Thyroid gland (tissue), 4 donors: ENCODE results near the gene OR52W1.

Experiments used
- CTCF ChIP-seq, 6 experiments: fragments of 200-600 bp in 3 of 6; fragments of 450-650 bp in 3 of 6; sonication (generic) in 3 of 6; IDR thresholded peaks; one replicate each; pipeline ENCODE4 v1.5.1; 2016 to 2019; ENCODE audit warnings: antibody characterized with exemption in 6 of 6, mild to moderate bottlenecking in 2 of 6, inconsistent platforms in 1 of 6, moderate library complexity in 1 of 6
- POLR2A ChIP-seq, 2 donors: fragments of 450-650 bp; IDR thresholded peaks; one replicate each; pipeline ENCODE4 v1.6.1; 2017; ENCODE audit warnings: antibody characterized with exemption in 2 of 2, mild to moderate bottlenecking in 2 of 2, moderate library complexity in 1 of 2

DNA sequence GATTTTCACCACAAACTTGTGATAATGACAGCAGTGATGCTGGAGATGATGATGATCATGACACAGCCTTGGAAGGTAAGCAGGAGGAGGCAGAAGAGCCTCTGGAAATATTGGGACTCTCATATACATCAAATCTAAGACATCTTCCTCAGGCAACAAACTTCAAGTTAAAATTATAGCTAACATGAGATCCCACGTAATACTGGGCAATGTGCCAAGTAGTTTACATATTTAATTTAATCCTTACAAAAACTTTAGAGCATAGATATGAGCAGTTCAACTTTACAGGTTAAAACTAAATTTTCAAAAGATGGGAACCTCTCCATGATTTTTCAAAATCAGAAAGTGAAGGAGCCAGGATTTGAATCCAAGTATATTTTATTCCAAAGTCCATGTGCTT is 47.9 kb upstream of the OR52W1 start:
- no peak for TF ChIP-seq CTCF (IDR thresholded peaks at IDR 0.05)
- no peak for TF ChIP-seq POLR2A (IDR thresholded peaks at IDR 0.05)
